ENCODE results near the gene CASP5.

- TF ChIP-seq CTCF (IDR thresholded peaks at IDR 0.05) (no peak), POLR2A (IDR thresholded peaks at IDR 0.05) (no peak)
These were observed 25.7 kb downstream of the CASP5 start for GRCh38 chr11:104997288-104997687.
